Panc1 (cell line): ENCODE results near the gene UNC5CL.

Source experiments
- CTCF ChIP-seq: fragments of 450-650 bp; IDR thresholded peaks from 2 replicates; pipeline ENCODE4 v1.5.1; 2017; ENCODE audit warnings: mild to moderate bottlenecking
- POLR2AphosphoS5 ChIP-seq: IDR thresholded peaks from 2 replicates; pipeline ENCODE4 v1.6.1; 2012; ENCODE audit warnings: mild to moderate bottlenecking, low read depth, low read length, moderate library complexity
- SIN3A ChIP-seq: IDR thresholded peaks from 2 replicates; pipeline ENCODE4 v1.6.1; 2012; ENCODE audit warnings: low read depth, mild to moderate bottlenecking, low read length, moderate library complexity, borderline replicate concordance; ENCODE audit not compliant: insufficient read depth
- TF ChIP-seq, protein P1 (sequence below), 2 experiments: IDR thresholded peaks; 2 replicates each; pipeline ENCODE4 v1.6.1; 2011 to 2012; ENCODE audit warnings: low read depth in 2 of 2, control low read depth in 1 of 2, low read length in 1 of 2, mild to moderate bottlenecking in 1 of 2, moderate library complexity in 1 of 2; ENCODE audit not compliant: insufficient read depth in 1 of 2

- TF ChIP-seq, protein P1, sequence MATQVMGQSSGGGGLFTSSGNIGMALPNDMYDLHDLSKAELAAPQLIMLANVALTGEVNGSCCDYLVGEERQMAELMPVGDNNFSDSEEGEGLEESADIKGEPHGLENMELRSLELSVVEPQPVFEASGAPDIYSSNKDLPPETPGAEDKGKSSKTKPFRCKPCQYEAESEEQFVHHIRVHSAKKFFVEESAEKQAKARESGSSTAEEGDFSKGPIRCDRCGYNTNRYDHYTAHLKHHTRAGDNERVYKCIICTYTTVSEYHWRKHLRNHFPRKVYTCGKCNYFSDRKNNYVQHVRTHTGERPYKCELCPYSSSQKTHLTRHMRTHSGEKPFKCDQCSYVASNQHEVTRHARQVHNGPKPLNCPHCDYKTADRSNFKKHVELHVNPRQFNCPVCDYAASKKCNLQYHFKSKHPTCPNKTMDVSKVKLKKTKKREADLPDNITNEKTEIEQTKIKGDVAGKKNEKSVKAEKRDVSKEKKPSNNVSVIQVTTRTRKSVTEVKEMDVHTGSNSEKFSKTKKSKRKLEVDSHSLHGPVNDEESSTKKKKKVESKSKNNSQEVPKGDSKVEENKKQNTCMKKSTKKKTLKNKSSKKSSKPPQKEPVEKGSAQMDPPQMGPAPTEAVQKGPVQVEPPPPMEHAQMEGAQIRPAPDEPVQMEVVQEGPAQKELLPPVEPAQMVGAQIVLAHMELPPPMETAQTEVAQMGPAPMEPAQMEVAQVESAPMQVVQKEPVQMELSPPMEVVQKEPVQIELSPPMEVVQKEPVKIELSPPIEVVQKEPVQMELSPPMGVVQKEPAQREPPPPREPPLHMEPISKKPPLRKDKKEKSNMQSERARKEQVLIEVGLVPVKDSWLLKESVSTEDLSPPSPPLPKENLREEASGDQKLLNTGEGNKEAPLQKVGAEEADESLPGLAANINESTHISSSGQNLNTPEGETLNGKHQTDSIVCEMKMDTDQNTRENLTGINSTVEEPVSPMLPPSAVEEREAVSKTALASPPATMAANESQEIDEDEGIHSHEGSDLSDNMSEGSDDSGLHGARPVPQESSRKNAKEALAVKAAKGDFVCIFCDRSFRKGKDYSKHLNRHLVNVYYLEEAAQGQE (IDR thresholded peaks at IDR 0.05; ENCODE audit: insufficient read depth in 1 of 2, low read depth in 2 of 2, low read length in 1 of 2) = no peak
- TF ChIP-seq CTCF (no peak), POLR2AphosphoS5 (no peak), SIN3A (no peak)
Measured at GRCh38 chr6:41085182-41085581, 46.2 kb upstream of the UNC5CL start.
